ENCODE data around the gene MYOM3. TPM values are rescaled to one million over a fixed set of nuclear protein-coding genes. Genes with fewer than 3 reads are reported as not detected.
"Not testable (repeated sequence)": the region's sequence is repeated elsewhere in the genome, so short reads cannot be mapped to it uniquely, and the experiment has no call there.

MYOM3 gene
- total and polyA plus RNA-seq, 2 donors = 0.29 to 7.7 TPM

DNA sequence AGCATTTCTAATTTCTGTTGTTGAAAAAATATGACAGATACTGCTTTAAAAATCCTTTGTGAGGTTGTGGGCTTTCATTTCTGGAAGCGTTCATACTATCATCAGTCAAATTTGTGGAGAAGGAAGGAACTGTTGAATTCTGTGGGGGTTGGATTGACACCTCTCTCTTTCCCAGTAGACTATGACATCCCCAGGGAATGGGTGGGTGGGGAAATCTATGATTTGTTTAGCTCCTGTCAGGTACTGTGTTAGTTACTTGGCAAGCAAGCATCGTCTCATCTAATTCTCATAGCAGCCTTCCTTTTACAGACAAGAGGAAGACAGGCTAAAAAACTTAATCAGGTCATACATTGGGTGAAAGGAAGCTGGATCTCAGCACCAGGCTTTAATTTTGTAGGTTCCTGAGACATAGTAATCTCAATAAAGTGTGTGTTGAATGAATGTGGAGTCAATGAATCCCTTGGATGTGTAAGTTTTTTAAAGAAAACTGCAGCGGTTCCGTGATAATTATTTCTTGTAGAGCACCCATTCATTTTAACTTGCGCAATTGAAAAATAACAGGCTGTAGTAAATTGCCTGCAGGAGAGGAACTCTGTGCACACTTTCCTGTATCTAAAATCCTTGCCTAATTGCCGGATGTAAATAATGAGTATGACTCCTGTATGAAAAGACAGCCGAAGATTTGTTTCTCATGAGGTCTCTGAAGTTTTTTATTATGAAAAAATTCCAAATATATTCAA, 60.6 kb downstream of the MYOM3 start:
- Histone ChIP-seq H3K36me3 (ENCODE audit: insufficient read depth) (no peaks in the 10 kb centered on the region), H3K27ac (ENCODE audit: low read depth) (no peak overlapping the region), H3K4me3 (ENCODE audit: low read depth, low read length) (no peak overlapping the region), H3K4me1 (ENCODE audit: insufficient read depth) (no peaks in the 10 kb centered on the region)
- 69% methylated on average over 7 of the region's 7 CpGs for WGBS
- DNase-seq (ENCODE audit: extremely low spot score) = no peak

DNA sequence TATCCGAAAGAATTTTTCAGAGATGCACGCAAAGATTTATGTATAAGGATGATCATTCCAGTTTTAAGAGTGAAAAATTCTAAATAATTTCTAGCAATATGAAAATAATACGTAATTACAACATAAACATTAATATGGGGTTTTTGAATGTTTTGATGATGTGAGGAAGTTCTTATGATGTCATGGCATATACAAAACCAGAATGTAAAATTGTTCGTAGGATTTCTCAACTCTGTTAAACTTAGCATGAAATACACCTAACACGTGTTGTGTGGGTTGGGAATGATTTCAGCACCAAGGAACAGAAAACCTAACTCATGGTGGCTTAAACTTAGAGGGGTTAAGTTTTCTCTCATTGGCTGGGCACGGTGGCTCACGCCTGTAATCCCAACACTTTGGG, 62.2 kb downstream of the MYOM3 start:
- DNase-seq (ENCODE audit: extremely low spot score) = no peak
- Histone ChIP-seq H3K27ac (ENCODE audit: low read depth) (no peak overlapping the region), H3K36me3 (ENCODE audit: insufficient read depth) (no peaks in the 10 kb centered on the region), H3K4me3 (ENCODE audit: low read depth, low read length) (no peak overlapping the region), H3K4me1 (ENCODE audit: insufficient read depth) (no peaks in the 10 kb centered on the region)
- WGBS = 91% methylated on average over 7 of the region's 7 CpGs

GRCh38 chr1:24048894-24049293, 63.0 kb downstream of the MYOM3 start:
- not testable (repeated sequence) for H3K36me3 ChIP-seq (ENCODE audit: insufficient read depth); H3K4me3 ChIP-seq (ENCODE audit: low read depth, low read length); H3K4me1 ChIP-seq (ENCODE audit: insufficient read depth); DNase-seq (ENCODE audit: extremely low spot score); H3K27ac ChIP-seq (ENCODE audit: low read depth)
- 86% methylated on average over 4 of the region's 4 CpGs for WGBS

GRCh38 chr1:24048205-24048869, 63.6 kb downstream of the MYOM3 start:
- no peak for DNase-seq (ENCODE audit: extremely low spot score)
- Histone ChIP-seq H3K4me1 (ENCODE audit: insufficient read depth) (no peaks in the 10 kb centered on the region), H3K36me3 (ENCODE audit: insufficient read depth) (no peaks in the 10 kb centered on the region), H3K4me3 (ENCODE audit: low read depth, low read length) (no peak overlapping the region), H3K27ac (ENCODE audit: low read depth) (no peak overlapping the region)
- WGBS = 82% methylated on average over 6 of the region's 6 CpGs

DNA sequence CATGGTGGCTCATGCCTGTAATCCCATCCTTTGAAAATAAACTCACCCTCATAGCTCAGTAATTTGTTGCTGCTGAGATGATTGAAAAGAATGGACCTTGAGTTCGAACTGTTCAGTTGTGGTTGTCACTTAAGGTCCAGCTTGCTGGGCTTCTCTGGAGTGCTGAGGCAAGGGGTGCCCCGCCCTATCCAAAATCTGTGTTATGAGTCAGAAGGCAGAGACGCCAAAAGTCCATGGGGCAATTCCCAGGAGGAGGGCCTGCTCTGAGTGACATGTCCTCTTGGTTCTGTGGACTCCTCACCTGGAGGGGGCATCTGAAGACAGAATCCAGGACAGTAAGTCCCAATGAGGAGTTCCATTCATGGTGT, 64.8 kb downstream of the MYOM3 start:
- Histone ChIP-seq H3K4me3 (ENCODE audit: low read depth, low read length) (no peak overlapping the region), H3K36me3 (ENCODE audit: insufficient read depth) (no peaks in the 10 kb centered on the region), H3K27ac (ENCODE audit: low read depth) (no peak overlapping the region), H3K4me1 (ENCODE audit: insufficient read depth) (no peaks in the 10 kb centered on the region)
- no peak for DNase-seq (ENCODE audit: extremely low spot score)
- WGBS = 56% methylated on average over 3 of the region's 3 CpGs

DNA sequence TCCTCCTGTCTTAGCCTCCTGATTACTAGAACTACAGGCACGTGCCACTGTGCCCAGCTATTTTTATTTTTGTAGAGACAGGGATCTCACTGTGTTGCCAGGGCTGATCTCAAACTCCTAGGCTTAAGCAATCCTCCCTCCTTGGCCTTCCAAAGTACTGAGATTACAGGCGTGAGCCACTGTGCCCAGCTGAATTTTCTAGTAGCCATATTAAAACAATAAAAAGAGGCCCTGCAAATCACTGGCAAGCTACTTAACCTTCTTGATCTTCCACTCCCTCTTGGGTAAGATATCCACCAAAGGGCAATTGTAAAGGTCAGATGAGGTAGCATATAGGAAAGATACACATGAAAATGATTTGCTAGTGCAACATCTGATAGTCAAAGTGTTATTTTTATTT, 66.2 kb downstream of the MYOM3 start:
- H3K27ac ChIP-seq (ENCODE audit: low read depth) = no peak overlapping the region
- 34% methylated on average over 2 of the region's 2 CpGs for WGBS
- no peaks in the 10 kb centered on the region for H3K4me1 ChIP-seq (ENCODE audit: insufficient read depth)
- no peak overlapping the region for H3K4me3 ChIP-seq (ENCODE audit: low read depth, low read length)
- DNase-seq (ENCODE audit: extremely low spot score) = no peak
- H3K36me3 ChIP-seq (ENCODE audit: insufficient read depth) = no peaks in the 10 kb centered on the region

GRCh38 chr1:24044672-24045071, 67.3 kb downstream of the MYOM3 start:
- WGBS = 87% methylated on average over 5 of the region's 5 CpGs
- H3K4me3 ChIP-seq (ENCODE audit: low read depth, low read length); H3K4me1 ChIP-seq (ENCODE audit: insufficient read depth); H3K27ac ChIP-seq (ENCODE audit: low read depth); H3K36me3 ChIP-seq (ENCODE audit: insufficient read depth); DNase-seq (ENCODE audit: extremely low spot score): not testable (repeated sequence)

DNA sequence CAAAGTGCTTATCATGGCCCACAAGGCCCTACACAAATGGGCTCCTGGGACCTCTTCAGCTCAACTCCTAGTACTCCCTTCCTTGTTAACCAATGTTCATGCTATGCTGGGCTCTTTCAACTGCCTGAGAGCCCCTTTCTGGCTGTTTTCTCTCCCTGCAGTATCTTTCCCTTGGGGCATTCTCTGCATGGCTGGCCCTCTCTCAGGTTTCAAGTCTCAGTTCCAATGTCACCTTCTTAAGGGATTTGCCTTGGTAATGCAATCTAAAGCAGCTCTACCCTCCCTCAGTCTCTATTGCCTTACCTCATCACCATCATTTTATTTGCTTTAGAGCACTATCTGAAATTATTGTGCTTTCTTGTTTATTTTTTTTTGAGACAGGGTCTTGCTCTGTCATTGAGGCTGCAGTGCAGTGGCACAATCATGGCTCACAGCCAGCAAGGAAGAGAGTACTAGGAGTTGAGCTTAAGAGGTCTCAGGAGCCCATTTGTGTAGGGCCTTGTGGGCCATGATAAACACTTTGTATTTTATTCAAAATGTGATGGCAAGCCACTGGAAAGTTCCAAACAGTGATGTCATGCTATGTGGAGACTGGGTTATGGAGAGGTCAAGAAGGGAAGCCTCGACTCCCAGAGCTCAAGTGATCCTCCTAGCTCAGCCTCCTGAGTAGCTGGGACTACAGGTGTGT, 68.4 kb downstream of the MYOM3 start:
- no peak for DNase-seq (ENCODE audit: extremely low spot score)
- H3K36me3 ChIP-seq (ENCODE audit: insufficient read depth) = no peaks in the 10 kb centered on the region
- no peak overlapping the region for H3K4me3 ChIP-seq (ENCODE audit: low read depth, low read length)
- no peak overlapping the region for H3K27ac ChIP-seq (ENCODE audit: low read depth)
- 67% methylated on average over 1 of the region's 1 CpG for WGBS
- H3K4me1 ChIP-seq (ENCODE audit: insufficient read depth) = no peaks in the 10 kb centered on the region

- Histone ChIP-seq H3K4me1 (ENCODE audit: insufficient read depth) (no peaks in the 10 kb centered on the region), H3K4me3 (ENCODE audit: low read depth, low read length) (no peak overlapping the region), H3K36me3 (ENCODE audit: insufficient read depth) (no peaks in the 10 kb centered on the region), H3K27ac (ENCODE audit: low read depth) (no peak overlapping the region)
- 64% methylated on average over 4 of the region's 4 CpGs for WGBS
- no peak for DNase-seq (ENCODE audit: extremely low spot score)
Measured at GRCh38 chr1:24042315-24042714, 69.6 kb downstream of the MYOM3 start.

DNA sequence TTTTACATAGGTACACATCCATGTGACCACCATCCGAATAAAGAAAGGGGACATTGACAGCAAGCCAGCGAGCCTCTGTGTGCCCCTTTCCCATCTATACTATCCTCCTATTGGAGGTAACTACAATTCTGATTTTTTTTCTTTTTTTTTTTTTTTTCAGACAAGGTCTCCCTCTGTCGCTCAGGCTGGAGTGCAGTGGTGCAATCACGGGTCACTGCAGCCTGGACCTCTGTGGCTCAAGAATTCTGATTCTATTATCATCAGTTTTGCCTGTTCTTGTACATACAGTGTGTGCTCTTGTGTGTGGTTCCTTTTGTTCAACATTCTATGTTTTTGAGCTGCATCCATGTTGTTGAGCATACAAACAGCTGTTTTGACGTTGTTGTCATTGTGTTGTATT, 75.8 kb downstream of the MYOM3 start:
- 86% methylated on average over 5 of the region's 5 CpGs for WGBS
- no peak for DNase-seq (ENCODE audit: extremely low spot score)
- no peaks in the 10 kb centered on the region for H3K36me3 ChIP-seq (ENCODE audit: insufficient read depth)
- no peak overlapping the region for H3K27ac ChIP-seq (ENCODE audit: low read depth)
- H3K4me1 ChIP-seq (ENCODE audit: insufficient read depth) = no peaks in the 10 kb centered on the region
- H3K4me3 ChIP-seq (ENCODE audit: low read depth, low read length) = no peak overlapping the region

GRCh38 chr1:24032981-24033380, 79.0 kb downstream of the MYOM3 start:
- Histone ChIP-seq H3K27ac (ENCODE audit: low read depth) (no peak overlapping the region), H3K36me3 (ENCODE audit: insufficient read depth) (no peaks in the 10 kb centered on the region), H3K4me3 (ENCODE audit: low read depth, low read length) (no peak overlapping the region), H3K4me1 (ENCODE audit: insufficient read depth) (no peaks in the 10 kb centered on the region)
- DNase-seq (ENCODE audit: extremely low spot score) = no peak
- WGBS = 78% methylated on average over 5 of the region's 5 CpGs

GRCh38 chr1:24030976-24031516, 80.9 kb downstream of the MYOM3 start:
- not testable (repeated sequence) for DNase-seq (ENCODE audit: extremely low spot score); H3K4me3 ChIP-seq (ENCODE audit: low read depth, low read length); H3K36me3 ChIP-seq (ENCODE audit: insufficient read depth); H3K27ac ChIP-seq (ENCODE audit: low read depth); H3K4me1 ChIP-seq (ENCODE audit: insufficient read depth)
- 90% methylated on average over 7 of the region's 7 CpGs for WGBS

- WGBS = 75% methylated on average over 4 of the region's 4 CpGs
- Histone ChIP-seq H3K36me3 (ENCODE audit: insufficient read depth) (no peaks in the 10 kb centered on the region), H3K4me3 (ENCODE audit: low read depth, low read length) (no peak overlapping the region), H3K27ac (ENCODE audit: low read depth) (no peak overlapping the region), H3K4me1 (ENCODE audit: insufficient read depth) (no peaks in the 10 kb centered on the region)
- no peak for DNase-seq (ENCODE audit: extremely low spot score)
Measured at GRCh38 chr1:24027838-24028468, 84.0 kb downstream of the MYOM3 start.

Data from urinary bladder (tissue), 4 donors.